GM18951 (cell line): ENCODE data around the gene MUC5B.

Experiments
- POLR2A ChIP-seq: IDR thresholded peaks from 4 replicates; pipeline ENCODE4 v1.6.1; 2011; ENCODE audit warnings: mild to moderate bottlenecking; ENCODE audit not compliant: insufficient read length, insufficient read depth; ENCODE audit errors: extremely low read depth
- in situ Hi-C: fragments of 300-500 bp; cut with MboI; formaldehyde crosslinking; loops from one replicate; pipeline ENCODE4 v1.12.0; 2022; ENCODE audit warnings: low sequenced_read_pairs, mixed read lengths, inconsistent platforms; ENCODE audit not compliant: unreplicated experiment

The MUC5B gene

DNA sequence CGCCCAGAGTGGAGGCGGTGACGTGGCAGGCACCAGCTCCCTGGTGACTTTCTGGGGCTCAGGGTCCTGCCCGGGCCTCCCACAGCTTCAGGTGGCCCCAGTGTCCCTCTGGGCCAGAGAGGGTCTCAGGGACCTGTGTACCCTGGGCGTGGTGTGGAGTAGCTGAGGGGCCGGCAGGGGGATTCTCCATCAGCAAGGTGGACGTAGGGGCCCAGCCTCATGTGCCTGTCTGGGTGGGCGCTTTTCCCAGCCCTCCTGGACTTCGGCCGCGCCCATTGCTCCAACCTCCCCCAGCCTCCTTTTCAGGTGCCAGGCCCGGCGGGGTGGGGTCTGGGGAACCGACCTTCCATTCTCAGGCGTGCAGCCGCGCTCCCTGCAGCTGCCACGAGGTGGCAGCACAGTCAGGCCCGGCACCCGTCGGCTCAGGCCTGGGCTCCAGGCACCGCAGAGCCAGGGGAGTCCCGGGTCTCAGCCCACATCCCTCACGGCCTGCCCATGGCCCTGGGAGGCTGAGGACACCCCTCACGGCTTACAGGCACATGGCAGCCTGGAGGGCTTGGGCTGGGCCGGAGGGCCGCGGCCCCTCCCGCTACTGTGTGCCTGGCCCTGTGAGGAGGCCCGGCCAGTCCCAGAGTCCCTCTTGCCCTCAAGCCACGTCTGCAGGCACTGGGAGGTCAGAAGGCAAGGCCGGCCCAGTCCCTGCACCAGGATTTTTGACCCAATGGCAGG is 19.9 kb upstream of the MUC5B start:
- TF ChIP-seq POLR2A: no peak
- in situ Hi-C loops: no loop called here

DNA sequence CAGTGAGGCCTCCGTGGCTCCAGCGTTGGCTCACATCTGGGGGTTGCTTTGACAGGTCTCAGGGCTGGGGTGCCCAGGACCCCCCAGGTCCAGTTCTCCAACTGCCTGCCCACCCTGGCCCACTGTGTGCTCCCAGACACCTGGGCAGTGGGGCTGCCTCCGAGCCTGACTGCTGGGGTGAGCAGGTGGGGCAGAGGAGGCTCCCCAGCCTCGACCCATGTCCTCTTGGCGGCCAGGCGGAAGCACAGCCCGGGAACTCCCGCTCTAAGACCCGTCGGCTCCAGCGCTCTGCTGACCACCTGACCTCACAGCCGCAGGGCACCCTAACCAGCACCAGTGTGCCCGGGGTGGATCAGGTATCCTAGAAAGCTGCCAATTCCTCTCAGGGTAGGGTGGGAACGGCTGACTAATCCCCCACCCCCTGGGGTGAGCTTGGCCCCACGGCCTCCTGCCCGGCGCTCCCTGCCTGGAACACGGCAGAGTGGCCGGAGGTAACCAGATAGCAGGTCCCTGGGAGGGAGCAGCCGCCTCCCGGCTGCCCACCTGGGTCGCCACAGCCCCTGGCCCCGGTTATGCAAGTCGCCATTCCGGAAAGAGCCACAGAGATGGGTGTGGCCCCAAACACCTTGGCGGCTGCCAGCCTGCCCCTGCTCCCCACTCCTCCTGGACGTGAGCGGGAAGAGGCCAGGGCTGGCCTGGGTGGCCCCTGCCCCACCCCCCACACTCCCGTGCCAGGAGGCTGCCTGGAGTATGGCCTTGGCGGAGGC is 19.2 kb upstream of the MUC5B start:
- in situ Hi-C loops: no loop called here
- TF ChIP-seq POLR2A: no peak

DNA sequence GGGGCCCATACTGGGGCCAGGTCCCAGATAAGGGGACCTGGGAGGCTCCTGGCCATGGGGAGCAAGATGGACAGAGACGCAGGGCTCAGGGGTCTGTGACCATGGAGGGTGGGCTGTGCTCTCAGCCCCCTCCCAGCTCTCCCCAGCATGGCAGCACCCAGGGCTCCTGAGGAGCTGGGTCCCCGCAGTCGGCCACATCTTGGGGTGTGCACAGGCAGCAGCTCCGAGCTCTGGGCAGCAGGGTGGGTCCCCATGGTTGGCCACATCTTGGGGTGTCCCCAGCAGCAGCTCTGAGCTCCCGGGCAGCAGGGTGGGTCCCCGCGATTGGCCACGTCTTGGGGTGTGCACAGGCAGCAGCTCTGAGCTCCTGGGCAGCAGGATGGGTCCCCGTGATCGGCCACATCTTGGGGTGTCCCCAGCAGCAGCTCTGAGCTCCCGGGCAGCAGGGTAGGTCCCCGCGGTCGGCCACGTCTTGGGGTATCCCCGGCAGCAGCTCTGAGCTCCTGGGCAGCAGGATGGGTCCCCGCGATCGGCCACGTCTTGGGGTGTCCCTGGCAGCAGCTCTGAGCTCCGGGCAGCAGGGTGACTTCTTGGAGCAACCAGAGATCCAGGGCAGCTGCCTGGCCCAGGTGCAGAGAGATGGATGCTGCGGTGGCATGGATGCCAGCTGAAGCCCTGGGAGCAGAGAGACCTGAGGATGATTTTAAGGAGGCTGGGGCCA is 18.3 kb upstream of the MUC5B start:
- in situ Hi-C loops: no loop called here
- no peak for TF ChIP-seq POLR2A

DNA sequence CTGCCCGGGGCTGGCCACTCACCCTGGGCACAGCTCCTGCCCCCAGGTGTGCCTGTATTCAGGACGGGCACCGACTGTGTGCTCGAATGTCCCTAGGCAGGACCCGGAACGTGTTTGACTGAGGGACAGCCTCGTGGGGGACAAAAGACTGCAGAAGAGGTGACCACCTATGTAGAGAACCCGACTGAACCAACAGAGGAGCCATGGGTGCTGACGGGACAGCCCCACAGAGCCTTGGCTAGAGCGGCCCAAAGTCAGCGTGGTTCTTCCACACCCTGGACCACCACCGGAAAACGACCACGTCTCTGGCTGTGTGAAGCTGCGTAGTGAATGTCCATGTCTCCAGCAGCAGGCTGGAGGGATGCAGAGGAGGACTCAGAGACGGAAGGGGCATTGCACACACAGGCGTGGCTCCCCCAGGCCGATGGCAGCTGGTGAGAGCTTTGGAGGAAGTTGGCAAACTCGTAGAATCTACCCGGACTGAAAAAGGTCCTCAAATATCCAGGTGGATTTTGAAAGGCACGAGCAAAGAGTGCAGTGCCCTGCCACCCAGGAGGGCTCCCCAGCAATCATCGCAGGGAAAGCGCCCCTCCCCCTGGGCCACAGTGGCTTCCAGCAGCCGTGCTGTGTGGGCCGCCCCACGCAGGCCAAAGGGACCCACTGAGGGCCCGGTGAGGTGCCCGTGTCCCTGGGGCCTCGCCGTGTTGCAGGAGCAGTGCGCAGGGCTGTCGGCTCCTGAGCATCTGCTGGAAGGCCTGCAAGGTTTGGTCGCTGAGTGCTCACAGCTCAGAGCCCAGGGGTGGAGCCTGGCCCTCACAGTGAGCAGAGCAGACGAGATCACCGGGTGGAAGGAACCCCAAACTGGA is 17.5 kb upstream of the MUC5B start:
- in situ Hi-C loops: no loop called here

DNA sequence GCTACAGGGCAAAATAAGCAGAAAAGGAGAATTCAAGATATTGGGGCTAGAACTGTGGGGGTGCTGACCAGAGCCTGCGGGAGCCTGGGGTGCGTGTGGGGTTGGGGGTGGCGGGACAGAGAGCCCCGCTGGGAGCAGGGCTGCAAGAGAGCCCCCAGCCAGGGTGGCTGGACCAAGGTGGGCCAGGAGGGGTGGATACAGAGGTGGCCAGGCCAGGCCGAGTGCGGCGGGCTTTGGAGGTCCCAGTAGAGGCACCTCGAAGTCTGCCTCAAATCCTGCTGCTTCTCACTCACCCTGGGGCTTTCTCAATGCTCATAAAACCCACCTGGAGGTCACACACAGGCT is 16.9 kb upstream of the MUC5B start:
- in situ Hi-C loops: no loop called here

More for the DNA sequence above, 17.5 kb upstream of the MUC5B start:
- TF ChIP-seq POLR2A: no peak

DNA sequence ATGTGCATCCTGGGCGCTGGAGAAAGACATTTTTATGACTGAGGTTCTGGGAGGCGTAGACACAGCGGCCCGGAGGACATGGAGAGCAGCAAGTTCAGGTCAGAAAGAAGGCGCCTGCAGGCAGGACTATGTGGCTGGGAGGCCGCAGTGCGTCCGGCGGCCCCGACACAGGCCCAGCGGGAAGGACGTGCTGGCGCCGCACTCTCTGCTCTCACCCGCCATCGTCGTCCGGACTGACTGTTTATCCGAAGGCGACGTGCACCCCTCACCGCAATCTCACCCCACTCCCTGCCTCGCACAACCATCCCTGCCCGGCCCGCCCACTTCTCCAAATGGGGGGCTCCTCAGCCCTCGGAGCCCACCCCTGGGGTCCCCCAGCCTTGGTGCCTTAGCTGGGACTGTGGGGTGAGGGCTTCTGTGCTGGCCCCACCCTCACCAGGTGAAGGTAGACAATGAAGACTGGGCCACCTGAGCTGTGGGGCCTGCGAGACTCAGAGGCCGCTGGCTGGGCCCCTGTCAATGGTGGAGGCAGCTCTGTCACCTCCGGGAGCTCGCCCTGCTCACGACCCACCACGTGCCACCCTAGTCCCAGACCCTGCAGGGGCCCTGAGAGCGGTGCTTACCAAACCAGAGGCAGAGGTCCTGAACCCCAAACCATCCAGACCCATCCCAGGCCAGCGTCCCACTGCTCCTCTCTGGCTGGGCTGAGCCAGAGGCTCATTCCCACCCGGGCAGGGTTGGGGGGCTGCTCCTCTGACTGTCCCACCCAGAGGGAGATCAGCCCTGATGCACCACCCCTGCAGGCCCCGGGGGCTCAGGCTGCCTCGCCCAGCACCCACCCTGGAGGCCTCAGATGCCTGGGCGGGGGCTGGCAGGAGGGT is 16.2 kb upstream of the MUC5B start:
- no peak for TF ChIP-seq POLR2A
- in situ Hi-C loops: no loop called here

More for the DNA sequence above, 16.9 kb upstream of the MUC5B start:
- no peak for TF ChIP-seq POLR2A

DNA sequence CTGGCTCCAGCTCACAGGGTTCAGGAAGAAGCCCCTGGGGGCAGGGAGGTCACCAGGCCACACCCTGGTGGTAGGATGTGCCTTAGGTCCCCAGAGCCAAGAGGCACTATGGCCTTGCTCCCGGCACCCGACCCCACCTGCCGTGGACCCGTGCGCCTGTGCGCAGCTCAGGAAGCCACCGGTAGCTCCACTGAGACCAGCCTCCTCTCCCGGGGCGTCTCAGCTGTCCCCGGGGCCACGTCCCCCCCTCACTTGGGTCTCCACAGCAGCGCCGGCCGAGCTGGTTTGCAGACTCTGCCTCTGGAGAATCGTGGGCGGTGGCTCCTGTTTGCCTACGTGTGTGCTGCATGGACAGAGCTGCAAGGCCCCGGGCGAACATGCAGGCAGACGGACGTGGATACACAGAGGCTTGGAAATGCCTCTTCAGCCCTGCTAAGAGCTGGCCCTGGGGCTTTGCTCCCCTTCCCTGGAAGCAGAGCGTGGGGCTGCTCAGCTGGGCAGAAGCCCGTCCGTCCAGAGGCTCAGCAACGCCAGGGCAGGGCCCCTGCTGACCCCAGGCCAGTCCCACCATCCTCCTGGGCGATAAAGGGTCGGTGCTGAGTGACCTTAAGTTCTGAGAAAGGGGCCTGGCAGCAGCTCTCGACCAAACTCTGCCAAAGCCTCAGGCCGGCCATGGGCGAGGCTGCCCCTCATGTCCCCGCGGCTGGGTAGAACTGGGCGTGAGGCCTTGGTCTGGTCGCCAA is 15.3 kb upstream of the MUC5B start:
- in situ Hi-C loops: no loop called here
- TF ChIP-seq POLR2A: no peak

DNA sequence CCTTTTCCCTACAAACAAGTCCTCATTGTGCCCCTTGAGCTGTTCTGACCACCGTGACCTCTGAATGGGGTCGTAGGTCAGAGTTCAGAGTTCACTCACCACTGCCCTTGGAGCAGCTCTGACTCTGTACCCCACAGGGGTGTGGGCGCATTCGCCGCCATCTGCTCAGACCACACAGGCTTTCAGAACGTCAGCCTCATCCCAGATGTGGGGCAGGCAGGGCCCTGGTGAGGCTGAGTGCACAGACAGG is 14.8 kb upstream of the MUC5B start:
- in situ Hi-C loops: no loop called here
- TF ChIP-seq POLR2A: no peak

DNA sequence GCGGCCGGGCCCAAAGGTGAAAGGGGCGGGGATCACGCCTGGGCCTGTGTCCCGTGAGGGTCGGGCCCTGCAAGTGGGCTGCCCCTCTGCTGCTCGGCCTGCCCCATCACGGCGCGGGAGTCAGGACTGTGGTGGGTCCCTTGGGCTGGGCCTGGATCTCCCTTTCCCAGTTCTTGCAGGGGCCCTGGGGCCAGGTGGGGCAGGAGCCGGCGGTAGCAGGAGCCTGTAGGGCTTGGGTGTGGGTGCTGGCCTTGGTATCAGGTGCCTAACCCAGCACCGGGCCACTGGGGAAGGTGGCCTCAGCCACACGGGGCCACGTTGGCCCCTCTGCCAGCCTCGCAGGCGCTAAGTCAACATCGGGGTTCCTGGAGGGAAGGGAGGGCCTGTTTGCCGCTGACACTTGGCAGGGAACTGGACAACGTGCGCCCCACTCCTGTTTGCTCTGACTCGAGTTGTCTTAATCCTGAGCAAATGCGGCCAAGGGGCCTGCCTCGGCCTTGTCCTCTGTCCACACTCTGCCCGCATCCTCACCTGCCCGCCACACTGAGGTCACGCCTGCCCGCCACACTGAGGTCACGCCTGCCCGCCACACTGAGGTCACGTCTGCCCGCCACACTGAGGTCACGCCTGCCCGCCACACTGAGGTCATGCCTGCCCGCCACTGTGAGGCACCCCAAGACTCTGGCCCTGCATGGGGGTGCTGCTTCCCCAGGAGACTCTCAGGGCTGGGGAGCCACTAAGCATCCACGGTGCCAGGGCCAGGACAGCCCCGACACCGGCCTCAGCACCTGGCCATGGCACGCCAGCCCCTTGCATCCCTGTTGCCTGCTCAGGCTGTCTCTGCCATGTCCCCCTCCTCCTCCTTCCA is 14.2 kb upstream of the MUC5B start:
- in situ Hi-C loops: no loop called here

DNA sequence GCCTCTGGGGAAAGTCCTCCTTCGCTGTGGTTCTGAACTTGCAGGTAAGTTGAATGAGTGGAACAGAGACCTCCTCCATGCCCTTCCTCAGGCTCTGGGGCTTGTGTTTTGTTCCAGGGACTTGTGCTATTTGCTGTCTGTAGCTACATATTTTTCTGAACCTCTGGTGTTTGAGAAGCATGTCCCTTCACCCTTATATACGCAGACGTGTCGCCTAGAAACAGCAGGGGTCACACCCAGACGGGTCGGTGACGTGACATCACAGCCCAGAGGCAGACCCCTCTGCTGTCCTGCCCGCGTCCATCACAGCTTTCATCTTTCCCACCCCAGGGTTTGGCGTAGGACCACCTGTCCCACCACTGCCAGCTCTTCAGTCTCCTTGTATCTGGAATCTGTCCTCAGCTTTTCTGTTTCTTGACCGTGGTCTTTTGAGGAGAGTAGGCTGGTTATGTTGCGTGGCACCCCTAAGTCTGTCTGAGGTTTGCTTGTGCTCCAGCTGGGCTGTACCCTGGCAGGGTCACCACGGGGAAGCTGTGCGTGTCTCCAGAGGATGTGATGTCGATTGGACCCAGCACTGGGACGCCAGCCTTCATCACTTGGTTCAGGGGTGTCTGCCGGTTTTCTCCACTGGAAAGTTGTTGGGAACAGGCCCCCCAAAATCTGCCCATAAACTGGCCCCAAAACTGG is 13.4 kb upstream of the MUC5B start:
- in situ Hi-C loops: no loop called here
- TF ChIP-seq POLR2A: no peak

More for the DNA sequence above, 14.2 kb upstream of the MUC5B start:
- no peak for TF ChIP-seq POLR2A
